ENCODE measurements around the gene MUC5B. TPM values are rescaled to one million over a fixed set of nuclear protein-coding genes. Genes with fewer than 3 reads are reported as not detected.

MUC5B gene
- total RNA-seq, 1 experiment from 2014 or later, result 24.3 TPM

DNA sequence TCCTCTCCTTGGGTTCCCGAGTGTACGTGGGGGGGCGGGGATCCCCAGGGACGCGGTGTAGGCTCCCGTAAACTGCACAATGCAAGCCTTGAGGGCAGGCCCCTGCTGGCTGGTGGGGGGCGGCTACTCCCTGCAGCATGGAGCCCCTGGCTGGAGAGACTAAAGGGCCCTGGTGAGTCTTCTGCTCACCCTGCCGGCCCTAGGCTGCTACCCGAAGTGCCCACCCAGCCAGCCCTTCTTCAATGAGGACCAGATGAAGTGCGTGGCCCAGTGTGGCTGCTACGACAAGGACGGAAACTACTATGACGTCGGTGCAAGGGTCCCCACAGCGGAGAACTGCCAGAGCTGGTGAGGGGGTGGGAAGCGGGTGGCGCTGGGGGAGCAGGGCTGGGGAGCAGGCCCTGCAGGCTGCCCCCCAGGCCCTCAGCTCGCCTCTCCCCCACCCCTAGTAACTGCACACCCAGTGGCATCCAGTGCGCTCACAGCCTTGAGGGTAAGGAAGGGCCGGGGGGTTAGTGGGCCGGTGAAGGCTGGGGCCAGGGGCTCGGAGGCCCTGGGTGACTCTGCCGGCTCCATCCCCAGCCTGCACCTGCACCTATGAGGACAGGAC lies 16.8 kb downstream of the MUC5B start:
- ATAC-seq (no peak), DNase-seq (no peak)
- no peaks in the 10 kb centered on the region for H3F3A ChIP-seq (ENCODE audit: low read length, unreplicated experiment)
- intact Hi-C loops (cut with micrococcal nuclease), result no loop called here
- H3K4me2 ChIP-seq (ENCODE audit: low read length), result no peak overlapping the region
- BruUV-seq (replicated peaks), result no TSS peak
- no peaks in the 10 kb centered on the region for H4K20me1 ChIP-seq (ENCODE audit: low read length)
- POLR2A ChIA-PET (ENCODE audit: unreplicated experiment), result no interaction called here
- H3K9me3 ChIP-seq (ENCODE audit: low read length), result no peaks in the 10 kb centered on the region
- no peaks in the 10 kb centered on the region for H3K79me2 ChIP-seq (ENCODE audit: low read length)
- no peak overlapping the region for H3K9ac ChIP-seq (ENCODE audit: low read length)
- H3K4me1 ChIP-seq (ENCODE audit: insufficient read depth, low read length), result no peaks in the 10 kb centered on the region
- no peak overlapping the region for H3K27ac ChIP-seq (ENCODE audit: low read length)
- no peaks in the 10 kb centered on the region for H3K36me3 ChIP-seq (ENCODE audit: low read depth, low read length)
- TF ChIP-seq EZH2phosphoT487 (IDR thresholded peaks at IDR 0.05; ENCODE audit: borderline replicate concordance, low read length) (no peak), EZH2 (IDR thresholded peaks at IDR 0.05; ENCODE audit: low read length, unreplicated experiment) (no peak)
- TF ChIP-seq, protein P1, sequence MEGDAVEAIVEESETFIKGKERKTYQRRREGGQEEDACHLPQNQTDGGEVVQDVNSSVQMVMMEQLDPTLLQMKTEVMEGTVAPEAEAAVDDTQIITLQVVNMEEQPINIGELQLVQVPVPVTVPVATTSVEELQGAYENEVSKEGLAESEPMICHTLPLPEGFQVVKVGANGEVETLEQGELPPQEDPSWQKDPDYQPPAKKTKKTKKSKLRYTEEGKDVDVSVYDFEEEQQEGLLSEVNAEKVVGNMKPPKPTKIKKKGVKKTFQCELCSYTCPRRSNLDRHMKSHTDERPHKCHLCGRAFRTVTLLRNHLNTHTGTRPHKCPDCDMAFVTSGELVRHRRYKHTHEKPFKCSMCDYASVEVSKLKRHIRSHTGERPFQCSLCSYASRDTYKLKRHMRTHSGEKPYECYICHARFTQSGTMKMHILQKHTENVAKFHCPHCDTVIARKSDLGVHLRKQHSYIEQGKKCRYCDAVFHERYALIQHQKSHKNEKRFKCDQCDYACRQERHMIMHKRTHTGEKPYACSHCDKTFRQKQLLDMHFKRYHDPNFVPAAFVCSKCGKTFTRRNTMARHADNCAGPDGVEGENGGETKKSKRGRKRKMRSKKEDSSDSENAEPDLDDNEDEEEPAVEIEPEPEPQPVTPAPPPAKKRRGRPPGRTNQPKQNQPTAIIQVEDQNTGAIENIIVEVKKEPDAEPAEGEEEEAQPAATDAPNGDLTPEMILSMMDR (conservative IDR thresholded peaks at IDR 0.05; ENCODE audit: low read depth, low read length), result no peak
- H3K9me2 ChIP-seq (replicated peaks; ENCODE audit: low read length), result no peaks in the 10 kb centered on the region
- CTCF ChIA-PET, result no interaction called here
- H3K4me3 ChIP-seq (ENCODE audit: low read length), result no peak overlapping the region
- no peak overlapping the region for H2AFZ ChIP-seq (ENCODE audit: low read length)
- H3K27me3 ChIP-seq (ENCODE audit: low read length), result no peaks in the 10 kb centered on the region

DNA sequence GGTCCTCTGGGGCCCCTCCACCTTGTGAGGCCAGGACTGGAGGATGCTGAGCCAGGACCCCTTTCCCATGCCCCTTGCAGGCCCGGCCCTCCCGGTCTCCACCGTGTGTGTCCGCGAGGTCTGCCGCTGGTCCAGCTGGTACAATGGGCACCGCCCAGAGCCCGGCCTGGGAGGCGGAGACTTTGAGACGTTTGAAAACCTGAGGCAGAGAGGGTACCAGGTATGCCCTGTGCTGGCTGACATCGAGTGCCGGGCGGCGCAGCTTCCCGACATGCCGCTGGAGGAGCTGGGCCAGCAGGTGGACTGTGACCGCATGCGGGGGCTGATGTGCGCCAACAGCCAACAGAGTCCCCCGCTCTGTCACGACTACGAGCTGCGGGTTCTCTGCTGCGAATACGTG lies 17.9 kb downstream of the MUC5B start:
- Histone ChIP-seq H3K9ac (ENCODE audit: low read length) (no peak overlapping the region), H3K36me3 (ENCODE audit: low read depth, low read length) (no peaks in the 10 kb centered on the region), H3F3A (ENCODE audit: low read length, unreplicated experiment) (no peaks in the 10 kb centered on the region), H3K4me3 (ENCODE audit: low read length) (no peak overlapping the region), H3K27ac (ENCODE audit: low read length) (no peak overlapping the region), H4K20me1 (ENCODE audit: low read length) (no peaks in the 10 kb centered on the region), H3K27me3 (ENCODE audit: low read length) (no peaks in the 10 kb centered on the region), H2AFZ (ENCODE audit: low read length) (no peak overlapping the region), H3K9me3 (ENCODE audit: low read length) (no peaks in the 10 kb centered on the region), H3K4me1 (ENCODE audit: insufficient read depth, low read length) (no peaks in the 10 kb centered on the region), H3K9me2 (replicated peaks; ENCODE audit: low read length) (no peaks in the 10 kb centered on the region), H3K4me2 (ENCODE audit: low read length) (no peak overlapping the region), H3K79me2 (ENCODE audit: low read length) (no peaks in the 10 kb centered on the region)
- no peak for DNase-seq
- BruUV-seq (replicated peaks), result no TSS peak
- TF ChIP-seq EZH2 (IDR thresholded peaks at IDR 0.05; ENCODE audit: low read length, unreplicated experiment), result no peak
- TF ChIP-seq EZH2phosphoT487 (IDR thresholded peaks at IDR 0.05; ENCODE audit: borderline replicate concordance, low read length), result no peak
- TF ChIP-seq, protein P1 (conservative IDR thresholded peaks at IDR 0.05; ENCODE audit: low read depth, low read length), result no peak
- intact Hi-C loops (cut with micrococcal nuclease), result no loop called here
- ChIA-PET POLR2A (ENCODE audit: unreplicated experiment) (no interaction called here), CTCF (no interaction called here)
- ATAC-seq, result no peak

DNA sequence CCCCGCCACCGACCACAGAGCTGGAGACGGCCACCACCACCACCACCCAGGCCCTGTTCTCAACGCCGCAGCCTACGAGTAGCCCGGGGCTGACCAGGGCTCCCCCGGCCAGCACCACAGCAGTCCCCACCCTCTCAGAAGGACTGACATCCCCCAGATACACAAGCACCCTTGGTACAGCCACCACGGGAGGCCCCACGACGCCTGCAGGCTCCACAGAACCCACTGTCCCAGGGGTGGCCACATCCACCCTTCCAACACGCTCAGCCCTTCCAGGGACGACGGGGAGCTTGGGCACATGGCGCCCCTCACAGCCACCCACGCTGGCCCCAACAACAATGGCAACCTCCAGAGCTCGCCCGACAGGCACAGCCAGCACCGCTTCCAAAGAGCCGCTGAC lies 18.8 kb downstream of the MUC5B start:
- H3K27ac ChIP-seq (ENCODE audit: low read length), result no peak overlapping the region
- no peaks in the 10 kb centered on the region for H3K27me3 ChIP-seq (ENCODE audit: low read length)
- H3K9me3 ChIP-seq (ENCODE audit: low read length), result no peaks in the 10 kb centered on the region
- no TSS peak for BruUV-seq (replicated peaks)
- H3K4me2 ChIP-seq (ENCODE audit: low read length), result no peak overlapping the region
- ATAC-seq (no peak), DNase-seq (no peak)
- intact Hi-C loops (cut with micrococcal nuclease), result no loop called here
- no peak overlapping the region for H2AFZ ChIP-seq (ENCODE audit: low read length)
- H3K9me2 ChIP-seq (replicated peaks; ENCODE audit: low read length), result no peaks in the 10 kb centered on the region
- POLR2A ChIA-PET (ENCODE audit: unreplicated experiment), result no interaction called here
- H4K20me1 ChIP-seq (ENCODE audit: low read length), result no peaks in the 10 kb centered on the region
- CTCF ChIA-PET, result no interaction called here
- H3K4me3 ChIP-seq (ENCODE audit: low read length), result no peak overlapping the region
- TF ChIP-seq EZH2 (IDR thresholded peaks at IDR 0.05; ENCODE audit: low read length, unreplicated experiment) (no peak), EZH2phosphoT487 (IDR thresholded peaks at IDR 0.05; ENCODE audit: borderline replicate concordance, low read length) (no peak)
- TF ChIP-seq, protein P1 (conservative IDR thresholded peaks at IDR 0.05; ENCODE audit: low read depth, low read length), result no peak
- H3F3A ChIP-seq (ENCODE audit: low read length, unreplicated experiment), result no peaks in the 10 kb centered on the region
- H3K79me2 ChIP-seq (ENCODE audit: low read length), result no peaks in the 10 kb centered on the region
- no peaks in the 10 kb centered on the region for H3K36me3 ChIP-seq (ENCODE audit: low read depth, low read length)
- H3K4me1 ChIP-seq (ENCODE audit: insufficient read depth, low read length), result no peaks in the 10 kb centered on the region
- H3K9ac ChIP-seq (ENCODE audit: low read length), result no peak overlapping the region

Measured in PC-3 (cell line).